ENCODE results near the gene PPP3R1. TPM values are rescaled to one million over a fixed set of nuclear protein-coding genes. Genes with fewer than 3 reads are reported as not detected.

PPP3R1 gene
- total RNA-seq, 3 donors from 2014 or later: 32.8 to 54.4 (median 34.1) TPM

DNA sequence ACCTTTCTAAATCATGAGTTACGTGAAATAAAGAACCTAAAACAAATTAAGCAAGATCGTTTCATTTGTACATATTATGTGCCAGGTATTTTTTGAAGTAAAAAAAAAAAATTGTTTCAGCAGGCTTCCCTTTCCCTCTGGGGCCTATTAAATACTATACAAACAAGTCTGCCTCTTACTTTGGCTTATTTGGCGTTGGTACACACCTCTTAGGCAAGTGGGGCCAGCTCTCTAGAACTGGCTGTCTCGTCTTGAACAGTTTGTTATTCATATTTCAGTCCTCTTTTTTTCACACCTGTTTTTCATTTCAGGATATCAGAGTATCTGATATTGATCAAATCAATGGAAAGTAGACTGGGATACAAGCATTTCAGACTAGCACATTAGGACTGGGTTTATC, 27.4 kb upstream of the PPP3R1 start:
- H3K4me1 ChIP-seq: peaks cover 0 to 13% of the 10 kb centered on the region in 2 donors
- no peaks in the 10 kb centered on the region for H3K9me3 ChIP-seq
- no peaks in the 10 kb centered on the region for H3K36me3 ChIP-seq
- H3K4me3 ChIP-seq: no peak overlapping the region
- H3K27ac ChIP-seq: peak overlapping the region in 1 of 2 donors; percentile 27
- DNase-seq (ENCODE audit: low spot score in 2 of 2): no peak
- H3K27me3 ChIP-seq: no peaks in the 10 kb centered on the region
- intact Hi-C loops (cut with DNase I; ENCODE audit: low total_unique reads): no loop called here
- no peak for TF ChIP-seq CTCF (IDR thresholded peaks at IDR 0.05)
- TF ChIP-seq POLR2A (IDR thresholded peaks at IDR 0.05): no peak
- no peak for TF ChIP-seq POLR2AphosphoS5 (IDR thresholded peaks at IDR 0.05)

GRCh38 chr2:68278169-68278568, 25.8 kb upstream of the PPP3R1 start:
- TF ChIP-seq POLR2A (IDR thresholded peaks at IDR 0.05): no peak
- H3K27ac ChIP-seq: no peak overlapping the region
- H3K9me3 ChIP-seq: no peaks in the 10 kb centered on the region
- no peak for DNase-seq (ENCODE audit: low spot score in 2 of 2)
- H3K36me3 ChIP-seq: no peaks in the 10 kb centered on the region
- H3K27me3 ChIP-seq: no peaks in the 10 kb centered on the region
- intact Hi-C loops (cut with DNase I; ENCODE audit: low total_unique reads): no loop called here
- no peak overlapping the region for H3K4me3 ChIP-seq
- H3K4me1 ChIP-seq: no peaks in the 10 kb centered on the region

- no peaks in the 10 kb centered on the region for H3K4me1 ChIP-seq
- H3K9me3 ChIP-seq: no peaks in the 10 kb centered on the region
- no peak for TF ChIP-seq POLR2AphosphoS5 (IDR thresholded peaks at IDR 0.05)
- no peak for TF ChIP-seq CTCF (IDR thresholded peaks at IDR 0.05)
- TF ChIP-seq POLR2A (IDR thresholded peaks at IDR 0.05): no peak
- H3K36me3 ChIP-seq: no peaks in the 10 kb centered on the region
- no peak overlapping the region for H3K4me3 ChIP-seq
- intact Hi-C loops (cut with DNase I; ENCODE audit: low total_unique reads): no loop called here
- H3K27me3 ChIP-seq: no peaks in the 10 kb centered on the region
- DNase-seq (ENCODE audit: low spot score in 2 of 2): no peak
- no peak overlapping the region for H3K27ac ChIP-seq
Measured at GRCh38 chr2:68274022-68274421, 21.7 kb upstream of the PPP3R1 start.

DNA sequence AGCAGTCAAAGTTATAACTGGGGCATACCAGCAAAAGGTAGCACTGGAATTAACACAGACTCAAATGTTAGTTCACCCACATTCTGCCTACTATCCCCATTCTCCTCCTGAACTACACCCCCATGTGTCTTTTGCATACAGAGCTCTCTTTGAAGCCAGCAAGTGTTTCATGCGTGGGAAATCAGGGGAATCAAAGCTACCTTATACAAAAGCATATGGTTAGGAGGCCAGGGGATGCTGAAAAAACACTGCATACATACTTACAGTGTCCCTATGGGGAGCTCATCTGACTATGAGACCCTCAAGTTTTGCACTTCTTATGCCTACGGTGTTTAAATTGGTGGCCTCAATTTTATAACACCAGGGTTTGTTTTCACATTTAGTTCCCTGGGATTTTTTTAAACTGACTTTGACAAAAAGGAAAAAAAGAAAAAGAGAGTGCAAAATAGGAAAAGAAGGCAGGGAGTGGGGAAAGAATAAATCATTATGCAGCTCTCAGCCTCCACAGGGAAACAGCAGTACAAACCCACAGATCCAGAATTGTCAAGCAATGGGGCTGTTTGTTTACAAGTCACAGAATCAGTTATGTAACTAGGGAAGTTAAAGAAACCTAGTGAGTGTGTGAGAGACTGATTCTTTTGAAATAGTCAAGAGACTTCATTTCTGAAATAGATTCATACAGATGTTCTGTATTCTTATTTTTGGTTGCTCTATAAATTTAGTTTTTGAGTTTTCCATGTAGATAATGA, 20.1 kb upstream of the PPP3R1 start:
- H3K36me3 ChIP-seq: no peaks in the 10 kb centered on the region
- DNase-seq (ENCODE audit: low spot score in 2 of 2): no peak
- H3K27me3 ChIP-seq: no peaks in the 10 kb centered on the region
- H3K9me3 ChIP-seq: no peaks in the 10 kb centered on the region
- TF ChIP-seq POLR2AphosphoS5 (IDR thresholded peaks at IDR 0.05) (no peak), POLR2A (IDR thresholded peaks at IDR 0.05) (no peak), CTCF (IDR thresholded peaks at IDR 0.05) (no peak)
- no peak overlapping the region for H3K4me3 ChIP-seq
- intact Hi-C loops (cut with DNase I; ENCODE audit: low total_unique reads): no loop called here
- H3K4me1 ChIP-seq: no peaks in the 10 kb centered on the region
- H3K27ac ChIP-seq: no peak overlapping the region

DNA sequence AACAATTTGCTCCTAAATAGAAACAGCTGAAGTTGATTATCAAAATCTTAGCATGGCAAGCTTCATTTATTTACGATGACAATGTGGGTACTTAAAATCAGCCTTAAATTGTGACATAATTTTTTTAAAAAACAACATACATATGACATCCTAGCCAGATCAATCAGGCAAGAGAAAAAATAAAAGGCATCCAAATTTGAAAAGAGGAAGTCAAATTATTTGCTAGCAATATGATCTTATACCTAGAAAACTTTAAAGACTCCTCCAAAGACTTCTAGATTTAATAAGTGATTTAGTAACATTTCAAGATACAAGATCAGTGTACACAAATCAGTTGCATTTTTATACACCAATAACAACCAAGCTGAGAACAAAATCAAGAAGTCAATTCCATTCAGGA, 14.3 kb upstream of the PPP3R1 start:
- no peaks in the 10 kb centered on the region for H3K36me3 ChIP-seq
- H3K4me3 ChIP-seq: no peak overlapping the region
- H3K27ac ChIP-seq: no peak overlapping the region
- H3K4me1 ChIP-seq: no peaks in the 10 kb centered on the region
- no peaks in the 10 kb centered on the region for H3K9me3 ChIP-seq
- no peaks in the 10 kb centered on the region for H3K27me3 ChIP-seq
- no peak for DNase-seq (ENCODE audit: low spot score in 2 of 2)
- intact Hi-C loops (cut with DNase I; ENCODE audit: low total_unique reads): no loop called here
- no peak for TF ChIP-seq POLR2A (IDR thresholded peaks at IDR 0.05)
- no peak for TF ChIP-seq CTCF (IDR thresholded peaks at IDR 0.05)
- TF ChIP-seq POLR2AphosphoS5 (IDR thresholded peaks at IDR 0.05): no peak
